OCI-LY7 (cell line): Measurements from ENCODE around the gene DUSP16.

Experiments used
- EZH2phosphoT487 ChIP-seq: fragments of 200-600 bp; sonication (generic); IDR thresholded peaks from 2 replicates; pipeline ENCODE4 v1.6.1; 2018; ENCODE audit warnings: low read depth, borderline replicate concordance, mild to moderate bottlenecking, mixed run types, antibody characterized with exemption, low read length, moderate library complexity, mixed read lengths
- TF ChIP-seq, protein P1 (sequence below): fragments of 200-600 bp; sonication (generic); conservative IDR thresholded peaks from 2 replicates; pipeline ENCODE4 v1.5.1; 2014; ENCODE audit warnings: mild to moderate bottlenecking, antibody characterized with exemption, low read length, moderate library complexity, mixed read lengths

- TF ChIP-seq, protein P1, sequence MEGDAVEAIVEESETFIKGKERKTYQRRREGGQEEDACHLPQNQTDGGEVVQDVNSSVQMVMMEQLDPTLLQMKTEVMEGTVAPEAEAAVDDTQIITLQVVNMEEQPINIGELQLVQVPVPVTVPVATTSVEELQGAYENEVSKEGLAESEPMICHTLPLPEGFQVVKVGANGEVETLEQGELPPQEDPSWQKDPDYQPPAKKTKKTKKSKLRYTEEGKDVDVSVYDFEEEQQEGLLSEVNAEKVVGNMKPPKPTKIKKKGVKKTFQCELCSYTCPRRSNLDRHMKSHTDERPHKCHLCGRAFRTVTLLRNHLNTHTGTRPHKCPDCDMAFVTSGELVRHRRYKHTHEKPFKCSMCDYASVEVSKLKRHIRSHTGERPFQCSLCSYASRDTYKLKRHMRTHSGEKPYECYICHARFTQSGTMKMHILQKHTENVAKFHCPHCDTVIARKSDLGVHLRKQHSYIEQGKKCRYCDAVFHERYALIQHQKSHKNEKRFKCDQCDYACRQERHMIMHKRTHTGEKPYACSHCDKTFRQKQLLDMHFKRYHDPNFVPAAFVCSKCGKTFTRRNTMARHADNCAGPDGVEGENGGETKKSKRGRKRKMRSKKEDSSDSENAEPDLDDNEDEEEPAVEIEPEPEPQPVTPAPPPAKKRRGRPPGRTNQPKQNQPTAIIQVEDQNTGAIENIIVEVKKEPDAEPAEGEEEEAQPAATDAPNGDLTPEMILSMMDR = no peak
- TF ChIP-seq EZH2phosphoT487 = no peak
Measured at GRCh38 chr12:12467688-12468261, 94.9 kb downstream of the DUSP16 start.
